GM19452 (cell line): ENCODE results near the gene GOLGA8A.
"Not testable (repeated sequence)": the region's sequence is repeated elsewhere in the genome, so short reads cannot be mapped to it uniquely, and the experiment has no call there.

ENCODE experiments used
- ATAC-seq: cut with Tn5 transposase; IDR thresholded peaks from one replicate; pipeline ENCODE4 v1.9.1; 2021; ENCODE audit not compliant: unreplicated experiment

The GOLGA8A gene

GRCh38 chr15:34437687-34438086 lies at the start of gene GOLGA8A:
TSS of gene GOLGA8A (minus strand) at chr15:34437808. CDS start at chr15:34389691, 48,117 bp downstream.
- peak; percentile 63 for ATAC-seq

- no peak for ATAC-seq
Measured at GRCh38 chr15:34483644-34484043, 46.0 kb upstream of the GOLGA8A start.

GRCh38 chr15:34481370-34481769 lies 43.8 kb upstream of the GOLGA8A start:
- no peak for ATAC-seq

- no peak for ATAC-seq
Measured at GRCh38 chr15:34473840-34474239, 36.2 kb upstream of the GOLGA8A start.

- no peak for ATAC-seq
Measured at GRCh38 chr15:34472947-34473346, 35.3 kb upstream of the GOLGA8A start.

GRCh38 chr15:34470892-34471291 lies 33.3 kb upstream of the GOLGA8A start:
- ATAC-seq: no peak

- no peak for ATAC-seq
Measured at GRCh38 chr15:34470091-34470490, 32.5 kb upstream of the GOLGA8A start.

GRCh38 chr15:34461730-34462129 lies 24.1 kb upstream of the GOLGA8A start:
- ATAC-seq: no peak

- ATAC-seq: no peak
Measured at GRCh38 chr15:34460451-34460850, 22.8 kb upstream of the GOLGA8A start.

- no peak for ATAC-seq
Measured at GRCh38 chr15:34456658-34457057, 19.1 kb upstream of the GOLGA8A start.

- no peak for ATAC-seq
Measured at GRCh38 chr15:34442891-34443290, 5.3 kb upstream of the GOLGA8A start.

- ATAC-seq: no peak
Measured at GRCh38 chr15:34439878-34440277, 2.3 kb upstream of the GOLGA8A start.

- ATAC-seq: peak; percentile 55
Measured at GRCh38 chr15:34436956-34437442, 609 bp downstream of the GOLGA8A start.

- ATAC-seq: peak; percentile 40
Measured at GRCh38 chr15:34436126-34436955, 1.3 kb downstream of the GOLGA8A start.

- ATAC-seq: no peak
Measured at GRCh38 chr15:34435658-34436057, 1.9 kb downstream of the GOLGA8A start.

GRCh38 chr15:34434627-34435305 lies 2.8 kb downstream of the GOLGA8A start:
- ATAC-seq: no peak

- ATAC-seq: not testable (repeated sequence)
Measured at GRCh38 chr15:34433956-34434626, 3.5 kb downstream of the GOLGA8A start.

GRCh38 chr15:34430642-34431041 lies 7.0 kb downstream of the GOLGA8A start:
- not testable (repeated sequence) for ATAC-seq

- ATAC-seq: not testable (repeated sequence)
Measured at GRCh38 chr15:34423425-34424090, 14.1 kb downstream of the GOLGA8A start.

GRCh38 chr15:34420953-34421352 lies 16.7 kb downstream of the GOLGA8A start:
- not testable (repeated sequence) for ATAC-seq

GRCh38 chr15:34418435-34418834 lies 19.2 kb downstream of the GOLGA8A start:
- ATAC-seq: not testable (repeated sequence)
